GM19351 (cell line): ENCODE measurements around the gene MOB2.

ENCODE experiments used
- ATAC-seq: cut with Tn5 transposase; IDR thresholded peaks from one replicate; pipeline ENCODE4 v1.9.1; 2021; ENCODE audit warnings: mild to moderate bottlenecking, moderate library complexity; ENCODE audit not compliant: unreplicated experiment

The MOB2 gene

DNA sequence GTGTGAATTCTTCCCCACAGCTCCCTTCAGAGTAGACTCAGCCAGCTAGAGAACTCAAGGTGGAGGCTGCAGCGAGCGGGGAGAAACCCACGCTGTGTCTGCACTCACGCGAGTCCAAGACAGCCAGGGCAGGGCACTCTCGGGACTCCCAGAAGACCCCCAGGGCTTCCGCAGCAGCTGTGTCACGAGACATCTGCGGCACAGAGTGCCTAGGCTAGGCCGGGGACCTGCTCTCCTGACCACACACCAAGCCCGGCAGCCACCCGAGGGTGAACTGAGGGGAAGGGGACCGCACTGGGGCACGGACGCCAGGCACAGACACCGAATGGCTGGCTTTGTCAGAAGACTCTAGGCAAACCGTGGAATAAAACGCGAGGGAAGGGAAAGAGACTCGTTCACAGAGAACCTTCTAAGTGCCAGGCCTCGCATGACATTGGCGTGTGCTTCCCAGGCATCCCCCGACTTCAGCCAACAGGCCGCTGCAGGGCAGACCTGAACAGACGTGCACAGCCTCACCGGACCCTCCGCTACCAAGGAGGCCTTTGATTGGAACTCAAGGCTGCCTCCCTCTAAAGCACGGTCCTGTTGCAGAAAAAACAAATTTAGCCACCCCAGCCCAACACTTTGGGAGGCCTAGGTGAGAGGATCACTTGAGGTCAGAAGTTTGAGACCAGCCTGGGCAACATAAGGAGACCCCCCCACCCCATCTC, 18.2 kb upstream of the MOB2 start:
- ATAC-seq: no peak

DNA sequence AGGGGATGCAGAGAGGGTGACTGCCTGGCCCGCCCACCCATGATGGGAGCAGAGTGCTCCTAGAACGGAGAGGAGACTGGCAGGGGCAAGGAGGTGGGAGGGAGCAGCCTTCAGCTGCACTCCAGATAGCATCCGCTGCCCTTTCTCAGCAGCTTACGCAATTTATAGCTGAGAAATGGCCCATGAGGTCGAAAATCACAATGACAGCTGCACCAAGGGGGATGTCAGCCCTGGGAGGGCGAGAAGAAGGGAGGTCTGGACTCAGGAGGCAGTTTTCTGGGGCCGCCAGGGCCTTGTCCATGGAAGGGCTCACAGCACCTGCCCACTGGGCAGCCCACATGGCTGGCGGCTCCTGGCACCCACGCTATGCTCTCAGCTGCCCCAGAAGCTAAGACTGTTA, 17.6 kb upstream of the MOB2 start:
- no peak for ATAC-seq

DNA sequence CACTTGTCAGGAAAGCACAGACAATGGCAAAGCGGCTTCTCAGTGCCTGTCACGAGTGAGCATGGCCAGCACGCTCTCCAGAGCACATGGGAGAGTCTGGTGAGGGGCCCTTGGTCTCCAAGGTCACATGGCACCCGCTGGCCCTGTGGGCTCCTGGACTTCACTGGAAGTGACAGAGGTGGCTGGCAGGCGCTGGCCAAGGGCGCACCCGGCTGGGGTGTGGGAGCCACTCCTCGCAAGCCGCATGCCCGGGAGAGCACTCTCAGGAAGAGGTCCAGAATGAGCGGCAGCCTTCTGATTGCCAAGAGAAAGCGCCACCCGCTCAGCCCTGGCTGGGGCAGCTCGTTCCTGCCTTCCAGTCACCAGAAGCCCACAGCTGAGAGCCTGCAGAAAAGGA, 17.1 kb upstream of the MOB2 start:
- ATAC-seq: no peak

DNA sequence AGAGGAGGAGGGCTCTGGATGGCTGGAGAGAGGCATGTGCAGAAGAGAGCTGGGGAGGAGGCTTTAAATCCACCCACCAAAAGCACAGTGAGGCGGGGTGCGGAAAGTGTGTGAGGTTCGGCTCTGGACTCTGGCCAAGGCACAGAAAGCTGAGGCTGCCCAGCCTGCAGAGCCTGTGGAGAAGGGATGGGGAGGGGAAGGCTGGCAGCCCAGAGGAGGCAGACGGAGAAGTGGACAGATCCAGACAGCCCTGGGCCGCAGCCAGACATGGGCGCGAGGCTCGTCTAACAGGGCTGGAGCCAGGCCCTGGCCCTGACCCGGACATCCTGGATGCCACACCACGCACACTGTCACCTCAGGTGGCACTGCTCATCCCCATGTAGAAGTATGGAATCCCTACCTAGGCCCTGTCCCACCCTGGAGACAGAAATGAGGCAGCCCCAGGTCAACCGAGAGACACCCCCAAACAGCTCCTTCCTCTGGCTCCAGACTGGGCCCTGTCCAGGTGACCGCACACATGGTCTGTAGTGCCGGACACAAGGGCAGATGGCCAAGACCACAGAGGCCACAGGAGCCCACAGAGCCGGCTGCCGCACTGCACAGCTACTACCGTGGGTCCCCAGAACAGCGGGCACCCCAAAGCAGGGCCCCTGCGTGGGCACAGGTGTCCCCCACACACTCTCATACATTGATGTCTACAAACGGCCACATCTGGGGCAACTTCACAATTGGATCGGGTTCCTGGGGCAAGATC, 16.6 kb upstream of the MOB2 start:
- ATAC-seq: no peak

DNA sequence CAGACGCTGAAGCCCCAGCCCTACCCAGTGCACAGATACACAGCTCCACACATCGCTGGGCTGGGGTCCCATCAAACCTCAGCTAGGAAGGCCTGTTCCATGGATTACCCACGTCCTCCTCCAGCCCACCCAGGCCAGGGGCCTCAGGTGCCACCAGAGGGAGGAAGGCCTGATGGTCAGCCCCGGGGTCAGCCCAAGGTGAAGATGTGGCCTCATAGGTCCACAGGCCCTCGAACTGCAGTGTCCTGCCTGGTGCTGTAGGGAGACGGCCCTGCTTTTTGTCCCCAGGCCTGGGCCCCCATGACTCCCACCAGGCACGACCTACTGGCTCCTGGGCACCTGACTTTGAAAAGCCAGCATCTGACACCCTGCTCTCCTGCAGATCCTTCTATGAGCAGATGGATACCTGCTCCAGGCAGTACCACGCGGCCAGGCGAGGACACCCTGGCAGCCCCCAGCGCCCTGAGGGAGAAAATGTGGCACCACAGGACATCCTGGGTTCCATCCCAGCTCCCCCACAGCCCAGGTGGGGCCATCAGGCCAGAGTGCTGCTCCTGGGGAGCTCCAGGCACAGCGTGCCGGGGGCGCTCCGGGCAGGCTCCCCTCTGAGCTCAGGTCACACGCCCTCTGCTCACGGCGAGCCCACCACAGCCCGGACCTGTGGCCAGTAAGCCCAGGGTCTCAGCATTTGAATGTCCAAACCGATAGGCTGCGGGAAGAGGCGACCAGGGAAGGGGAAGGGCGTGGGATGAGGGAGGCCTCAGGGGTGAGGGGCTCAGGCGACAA, 15.8 kb upstream of the MOB2 start:
- ATAC-seq: no peak

DNA sequence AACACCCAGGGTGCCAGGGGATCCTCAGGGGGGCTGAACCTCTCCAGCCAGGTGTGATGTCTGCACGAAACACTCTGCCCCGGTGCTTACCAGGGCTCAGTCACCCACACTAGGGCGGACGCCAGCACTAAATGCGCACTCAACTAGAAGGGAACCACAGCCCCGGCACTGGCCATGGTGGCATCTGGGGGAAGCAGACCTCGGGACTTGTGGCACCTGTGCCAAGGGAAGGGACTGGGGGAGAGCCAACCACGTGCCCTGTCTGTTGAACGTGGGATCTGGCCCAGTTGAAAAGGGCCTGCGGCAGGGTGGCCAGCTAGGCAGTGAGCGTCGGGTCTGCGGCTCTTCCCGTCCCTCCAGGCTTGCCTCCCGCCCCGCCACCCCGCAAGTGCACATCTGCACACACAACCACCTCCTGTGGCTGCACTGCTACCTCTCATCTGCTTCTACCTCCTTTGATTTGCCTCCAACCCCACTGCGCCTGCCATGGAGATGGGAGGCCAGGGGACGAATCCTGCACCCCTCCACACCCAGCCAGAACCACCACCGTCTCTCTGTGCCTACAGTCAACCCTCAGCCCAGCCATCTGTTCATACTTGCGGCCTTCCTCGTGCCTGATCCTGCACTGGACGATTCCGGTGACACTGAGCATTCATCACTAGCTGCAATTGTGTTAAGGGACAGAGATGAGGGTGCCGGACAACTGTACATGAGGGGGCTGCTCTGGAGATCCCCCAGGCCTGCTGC, 15.0 kb upstream of the MOB2 start:
- no peak for ATAC-seq

DNA sequence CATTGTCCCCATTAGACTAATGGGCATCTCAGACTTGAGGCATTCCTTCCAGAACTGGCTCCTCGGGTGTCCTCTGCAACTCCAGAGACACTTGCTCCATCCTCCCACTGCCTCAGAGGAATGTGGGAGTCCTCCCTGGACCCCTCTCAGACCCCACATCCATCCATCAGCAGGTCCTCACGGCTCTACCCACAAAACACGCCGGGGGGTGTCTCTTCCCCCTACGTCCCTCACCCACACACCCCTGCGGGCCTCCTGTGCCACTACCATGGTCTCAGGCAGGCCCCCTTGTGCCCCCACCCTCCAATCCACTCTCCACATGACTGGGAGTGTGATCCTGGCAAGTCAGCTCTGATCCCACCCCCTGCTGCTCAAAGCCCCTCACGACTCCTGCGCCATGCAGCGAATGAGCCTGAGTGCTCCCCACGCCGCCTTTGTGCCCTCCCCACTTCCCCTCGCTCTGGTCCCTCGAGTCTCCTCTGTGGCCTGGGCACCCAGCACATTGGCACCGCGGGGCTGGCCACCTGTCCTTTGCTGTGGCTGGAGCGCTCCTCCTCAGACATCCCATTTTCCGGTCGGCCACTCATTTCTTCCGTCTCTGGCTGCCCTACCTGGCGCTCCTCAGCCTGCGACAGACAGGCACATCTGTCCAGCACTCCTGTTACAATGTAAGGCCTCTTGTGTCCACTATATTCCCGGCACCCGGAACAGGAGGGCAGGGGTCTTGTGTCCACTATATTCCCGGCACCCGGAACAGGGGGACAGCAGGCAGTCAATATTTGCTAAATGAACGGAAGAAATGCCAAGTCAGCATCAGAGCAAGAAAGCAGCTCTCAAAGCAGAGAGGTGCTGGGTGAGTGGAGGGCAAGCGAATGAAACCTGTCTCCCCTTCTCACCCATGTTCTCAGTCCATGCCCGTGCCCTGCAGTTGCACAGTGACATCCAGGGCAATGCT, 14.2 kb upstream of the MOB2 start:
- no peak for ATAC-seq

DNA sequence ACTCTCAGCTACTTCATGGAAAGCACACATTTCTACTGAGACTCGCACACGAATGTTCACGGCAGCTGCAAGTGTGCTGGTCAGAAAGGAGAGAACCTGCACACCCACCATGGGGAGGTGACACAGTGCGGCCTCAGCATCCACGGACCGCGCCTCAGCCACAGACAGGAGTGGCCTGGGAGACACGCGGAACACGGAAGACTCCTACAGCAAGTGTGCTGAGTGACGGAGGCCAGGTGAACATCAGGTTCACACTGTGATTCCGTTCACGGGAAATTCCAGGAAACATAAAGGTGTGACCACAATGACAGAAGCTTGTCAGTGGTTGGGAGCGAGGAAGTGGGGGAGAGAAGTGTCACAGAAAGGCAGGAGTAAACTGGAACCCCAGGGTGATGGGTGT, 13.3 kb upstream of the MOB2 start:
- ATAC-seq: no peak

DNA sequence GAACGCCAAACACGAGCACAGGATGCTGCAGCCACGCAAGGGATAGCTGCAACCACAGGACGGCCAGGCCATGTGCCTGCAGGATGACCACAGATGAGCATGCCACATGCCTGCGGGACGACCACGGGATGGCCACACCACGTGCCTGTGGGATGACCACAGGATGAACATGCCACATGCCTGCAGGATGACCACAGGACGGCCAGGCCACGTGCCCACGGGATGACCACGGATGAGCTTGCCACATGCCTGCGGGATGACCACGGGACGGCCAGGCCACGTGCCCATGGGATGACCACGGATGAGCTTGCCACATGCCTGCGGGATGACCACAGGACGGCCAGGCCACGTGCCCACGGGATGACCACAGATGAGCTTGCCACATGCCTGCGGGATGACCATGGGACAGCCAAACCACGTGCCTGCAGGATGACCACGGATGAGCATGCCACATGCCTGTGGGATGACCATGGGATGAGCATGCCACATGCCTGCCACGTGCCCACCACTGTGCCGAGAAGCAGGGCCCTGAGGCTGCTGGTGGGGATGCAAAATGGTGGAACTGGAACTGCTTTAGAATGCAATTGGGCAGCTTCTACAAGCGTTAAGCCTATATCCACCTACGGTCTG, 12.8 kb upstream of the MOB2 start:
- ATAC-seq: no peak

DNA sequence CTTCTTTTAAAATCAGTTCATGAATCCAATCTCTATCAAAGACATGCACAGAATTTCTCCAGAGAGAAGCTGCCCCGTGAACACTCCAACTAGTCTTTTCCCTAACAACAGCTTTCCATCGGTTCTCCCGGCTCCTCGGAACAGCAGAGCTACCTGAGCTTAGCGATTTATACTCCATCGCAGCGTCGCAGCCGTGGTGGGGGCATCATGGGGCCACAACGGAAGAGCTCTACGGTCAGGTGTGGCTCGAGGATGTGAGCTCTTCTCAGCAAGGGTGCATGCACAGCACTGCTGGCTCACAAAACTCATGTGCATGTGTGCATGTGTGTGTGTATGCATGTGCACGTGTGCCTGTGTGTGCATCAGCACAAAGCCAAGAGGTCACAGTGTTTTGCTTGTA, 11.7 kb upstream of the MOB2 start:
- no peak for ATAC-seq

DNA sequence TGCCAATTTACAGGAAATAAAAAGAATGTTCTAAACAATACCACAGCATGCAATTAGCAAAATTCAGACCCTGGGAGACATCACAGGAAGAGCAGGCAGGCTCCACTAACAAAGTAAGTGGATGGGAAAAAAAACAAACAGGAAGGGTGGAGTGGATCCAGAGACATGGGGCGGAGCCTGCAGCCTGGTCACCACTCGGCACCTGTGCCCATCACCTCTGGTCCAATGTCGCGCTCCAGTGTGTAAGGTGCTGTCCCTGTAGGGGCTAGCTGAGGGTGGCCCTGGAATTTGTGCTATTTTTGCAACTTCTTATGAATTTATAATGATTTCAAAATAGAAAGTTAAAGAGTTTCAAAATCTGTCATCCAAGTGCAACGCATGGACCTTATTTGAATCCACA, 11.0 kb upstream of the MOB2 start:
- no peak for ATAC-seq

DNA sequence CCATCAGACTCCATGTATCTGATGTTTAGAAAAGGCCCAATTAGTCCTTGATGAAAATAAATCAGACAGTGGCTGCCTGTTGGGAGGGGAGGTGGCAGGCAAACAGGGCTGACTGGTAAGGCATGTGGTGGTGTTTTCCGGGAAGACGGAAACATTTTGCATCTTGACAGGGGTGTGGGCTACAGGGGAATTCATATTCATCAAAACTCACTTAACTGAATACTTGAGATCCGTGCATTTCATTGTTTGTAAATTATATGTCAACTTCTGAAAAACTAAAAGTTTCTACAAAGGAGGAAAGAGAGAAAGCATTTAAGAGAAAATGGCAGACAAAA, 10.1 kb upstream of the MOB2 start:
- ATAC-seq: no peak

DNA sequence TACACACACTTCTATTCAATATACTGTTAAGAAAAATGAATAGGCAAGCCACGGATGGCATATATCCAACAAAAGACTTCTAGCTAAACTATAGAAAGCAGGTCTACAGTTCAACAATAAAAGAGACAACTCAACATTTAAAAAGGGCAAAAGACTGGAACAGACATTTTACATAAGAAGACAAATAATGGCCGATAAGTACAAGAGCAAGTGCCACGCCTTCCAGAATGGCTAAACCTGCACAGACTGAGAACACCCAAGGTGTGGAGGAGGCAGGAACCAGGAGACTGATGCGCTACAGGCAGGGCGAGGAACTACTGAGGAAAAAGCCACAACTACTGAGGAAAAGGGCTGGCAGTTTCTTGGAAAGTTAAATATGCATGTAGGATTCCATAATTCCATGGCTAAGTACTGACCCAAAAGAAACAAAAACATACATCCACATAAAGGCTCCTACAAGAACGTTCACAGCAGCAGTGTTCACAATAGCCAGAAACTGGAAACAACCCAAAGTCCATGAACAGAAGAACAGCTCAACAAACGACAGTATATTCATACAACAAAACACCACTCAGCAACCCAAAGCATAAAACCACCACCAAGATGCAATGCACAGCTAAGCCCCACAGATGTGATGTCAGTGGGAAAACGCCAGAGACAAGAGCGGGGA, 9.6 kb upstream of the MOB2 start:
- no peak for ATAC-seq

DNA sequence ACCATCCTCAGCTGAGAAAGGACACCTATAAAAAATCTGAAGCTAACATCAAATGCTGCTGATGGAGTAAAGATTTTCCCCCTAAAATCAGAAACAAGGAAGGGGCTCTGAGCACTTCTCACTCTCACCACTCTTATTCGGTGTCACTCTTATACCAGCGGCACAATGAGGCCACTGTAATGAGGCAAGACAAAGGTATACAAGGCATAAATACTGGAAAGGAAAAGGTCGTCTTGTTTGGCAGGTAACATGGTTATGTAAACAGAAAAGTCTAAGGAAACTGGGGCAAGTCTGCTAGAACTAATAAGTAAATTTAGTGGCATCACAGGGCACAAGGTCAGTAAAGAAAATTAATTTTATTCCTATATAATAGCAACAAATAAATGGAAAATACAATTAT, 8.1 kb upstream of the MOB2 start:
- no peak for ATAC-seq

DNA sequence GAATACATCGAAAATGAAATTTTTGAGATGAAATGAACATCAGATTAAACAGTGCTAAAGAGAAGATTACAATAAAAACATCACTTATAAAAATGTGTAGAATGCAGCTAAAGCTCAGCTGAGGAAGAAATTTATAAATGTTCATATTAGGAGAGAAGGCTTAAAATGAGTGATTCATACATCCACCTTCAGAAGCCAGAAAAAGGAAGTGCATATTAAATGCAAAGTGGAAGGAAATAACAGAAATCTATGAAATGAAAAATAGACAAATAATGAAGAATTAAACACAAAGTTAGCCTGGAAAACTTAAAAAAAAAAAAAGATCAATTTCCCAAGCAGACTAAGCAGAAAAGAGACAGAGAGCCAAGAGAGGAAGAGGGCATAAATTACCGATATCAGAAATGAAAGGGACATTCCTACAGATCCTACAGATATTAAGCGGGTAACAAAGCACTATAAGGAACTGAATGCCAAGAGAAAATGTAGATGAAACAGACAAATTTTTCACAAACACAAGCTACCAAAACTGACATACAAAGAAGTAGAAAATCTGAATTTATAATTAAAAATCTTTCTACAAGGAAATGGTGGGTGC, 7.2 kb upstream of the MOB2 start:
- ATAC-seq: no peak

DNA sequence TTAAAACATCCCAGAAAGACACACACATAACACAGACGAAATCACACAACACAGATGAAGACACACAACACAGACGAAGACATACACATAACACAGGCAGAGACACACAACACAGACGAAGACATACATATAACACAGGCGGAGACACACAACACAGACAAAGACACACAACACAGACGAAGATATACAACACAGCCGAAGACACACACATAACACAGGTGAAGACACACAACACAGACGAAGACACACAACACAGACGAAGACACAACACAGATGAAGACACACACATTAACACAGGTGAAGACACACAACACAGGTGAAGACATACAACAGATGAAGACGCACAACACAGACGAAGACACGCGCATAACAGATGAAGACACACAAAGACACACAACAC, 4.8 kb upstream of the MOB2 start:
- ATAC-seq: no peak

DNA sequence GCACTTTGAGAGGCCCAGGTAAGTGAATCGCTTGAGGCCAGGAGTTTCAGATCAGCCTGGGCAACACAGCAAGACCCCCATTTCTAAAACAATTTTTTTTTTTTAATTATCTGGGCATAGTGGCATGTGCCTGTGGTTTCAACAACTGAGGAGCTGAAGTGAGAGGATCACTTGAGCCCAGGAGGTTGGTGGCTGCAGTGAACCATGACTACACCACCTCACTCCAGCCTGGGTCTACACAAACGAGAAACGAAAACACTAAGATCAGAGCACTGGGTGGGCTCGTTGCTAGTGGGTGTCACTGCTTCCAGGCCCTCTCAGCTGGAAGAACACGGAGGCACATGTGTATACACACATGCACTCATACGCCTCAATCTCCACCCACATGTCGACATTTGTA, 4.1 kb upstream of the MOB2 start:
- no peak for ATAC-seq

DNA sequence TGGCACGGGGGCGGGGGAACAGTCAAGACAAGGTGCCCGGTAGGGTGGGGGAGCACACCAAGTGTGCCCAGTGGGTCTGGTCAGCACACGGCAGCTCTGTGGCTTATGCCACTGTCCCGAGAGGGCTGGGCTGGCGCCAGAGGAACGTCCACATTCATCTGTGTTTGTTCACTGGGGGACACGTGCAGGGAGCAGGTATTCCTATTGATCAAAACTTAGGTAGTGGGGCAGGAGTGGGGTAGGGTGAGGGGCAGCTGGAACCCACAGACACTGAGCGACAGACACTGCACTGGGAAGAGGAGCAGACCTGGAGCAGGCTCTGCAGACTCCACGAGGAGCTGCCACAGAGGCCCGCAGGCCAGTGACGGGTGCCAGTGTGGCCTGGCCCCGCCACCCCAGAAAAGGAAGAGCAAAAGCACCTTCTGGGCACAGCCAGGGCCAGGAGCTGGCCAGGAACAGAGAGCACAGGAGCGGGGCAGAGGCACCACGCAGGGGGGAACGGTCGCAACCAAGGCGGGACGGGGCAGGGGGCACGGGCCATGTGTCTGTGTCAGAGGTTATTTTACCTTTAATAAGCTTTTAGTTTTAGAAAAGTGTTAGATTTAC, 2.1 kb upstream of the MOB2 start:
- ATAC-seq: no peak
